OCI-LY1 (cell line): ENCODE measurements around the gene UGT2A1.

Experiments used
- H2AFZ ChIP-seq: fragments of 200-600 bp; sonication (generic), shearing (Covaris generic); 2 replicates; pipeline ENCODE4 v1.6.0; 2014; ENCODE audit warnings: antibody characterized with exemption, mild to moderate bottlenecking, low read length
- H3F3A ChIP-seq: fragments of 200-600 bp; sonication (generic), shearing (Covaris generic); 2 replicates; pipeline ENCODE4 v1.6.0; 2014; ENCODE audit warnings: mild to moderate bottlenecking, antibody characterized with exemption, low read length, moderate library complexity; ENCODE audit not compliant: insufficient read depth
- H3K27ac ChIP-seq: fragments of 200-600 bp; sonication (generic); 2 replicates; pipeline ENCODE4 v1.5.1; 2014; ENCODE audit warnings: low read length, mixed run types, mild to moderate bottlenecking, low read depth; ENCODE audit not compliant: poor library complexity, severe bottlenecking
- H3K27me3 ChIP-seq: fragments of 200-600 bp; sonication (generic); 2 replicates; pipeline ENCODE4 v1.6.0; 2014; ENCODE audit warnings: antibody characterized with exemption, mild to moderate bottlenecking, low read length, moderate library complexity; ENCODE audit not compliant: insufficient read depth
- H3K36me3 ChIP-seq: fragments of 200-600 bp; sonication (generic); 2 replicates; pipeline ENCODE4 v1.6.1; 2014; ENCODE audit warnings: mild to moderate bottlenecking, antibody characterized with exemption, low read length, moderate library complexity, mixed read lengths; ENCODE audit not compliant: insufficient read depth
- H3K4me1 ChIP-seq: fragments of 200-600 bp; sonication (generic); 2 replicates; pipeline ENCODE4 v1.5.1; 2014; ENCODE audit warnings: mild to moderate bottlenecking, low read length, moderate library complexity; ENCODE audit not compliant: insufficient read depth, severe bottlenecking
- H3K4me2 ChIP-seq: fragments of 200-600 bp; sonication (generic), shearing (Covaris generic); 2 replicates; pipeline ENCODE4 v1.6.1; 2014; ENCODE audit warnings: low read length
- H3K4me3 ChIP-seq: fragments of 200-600 bp; sonication (generic); 2 replicates; pipeline ENCODE4 v1.5.1; 2014; ENCODE audit warnings: low read length, low read depth, mild to moderate bottlenecking, mixed read lengths; ENCODE audit not compliant: poor library complexity, severe bottlenecking
- H3K79me2 ChIP-seq: fragments of 200-600 bp; shearing (Covaris generic); 2 replicates; pipeline ENCODE4 v1.6.1; 2016; ENCODE audit warnings: mixed run types, low read length, mixed read lengths; ENCODE audit not compliant: insufficient read depth
- H3K9ac ChIP-seq: fragments of 200-600 bp; sonication (generic), shearing (Covaris generic); 2 replicates; pipeline ENCODE4 v1.6.1; 2014; ENCODE audit warnings: mild to moderate bottlenecking, low read length, mixed read lengths
- H3K9me2 ChIP-seq: fragments of 200-600 bp; sonication (generic), shearing (Covaris generic); 2 replicates; pipeline ENCODE4 v1.6.1; 2014; ENCODE audit warnings: low read depth, mild to moderate bottlenecking, low read length, mixed read lengths
- H3K9me3 ChIP-seq: fragments of 200-600 bp; shearing (Covaris generic); 2 replicates; pipeline ENCODE4 v1.6.1; 2014; ENCODE audit warnings: low read length, mixed read lengths
- H4K20me1 ChIP-seq: fragments of 200-600 bp; sonication (generic), shearing (Covaris generic); 2 replicates; pipeline ENCODE4 v1.6.0; 2016; ENCODE audit warnings: mild to moderate bottlenecking, low read length; ENCODE audit not compliant: insufficient read depth
- EZH2 ChIP-seq: fragments of 200-600 bp; sonication (generic), shearing (Covaris generic); IDR thresholded peaks from 2 replicates; pipeline ENCODE4 v1.8.0; 2017; ENCODE audit warnings: borderline replicate concordance, mixed run types, mild to moderate bottlenecking, antibody characterized with exemption, low read length, moderate library complexity, mixed read lengths
- TF ChIP-seq, protein P1 (sequence below): fragments of 200-600 bp; sonication (generic), shearing (Covaris generic); IDR thresholded peaks from 2 replicates; pipeline ENCODE4 v1.5.1; 2017; ENCODE audit warnings: mild to moderate bottlenecking, antibody characterized with exemption, low read length, moderate library complexity, mixed read lengths

Gene UGT2A1

DNA sequence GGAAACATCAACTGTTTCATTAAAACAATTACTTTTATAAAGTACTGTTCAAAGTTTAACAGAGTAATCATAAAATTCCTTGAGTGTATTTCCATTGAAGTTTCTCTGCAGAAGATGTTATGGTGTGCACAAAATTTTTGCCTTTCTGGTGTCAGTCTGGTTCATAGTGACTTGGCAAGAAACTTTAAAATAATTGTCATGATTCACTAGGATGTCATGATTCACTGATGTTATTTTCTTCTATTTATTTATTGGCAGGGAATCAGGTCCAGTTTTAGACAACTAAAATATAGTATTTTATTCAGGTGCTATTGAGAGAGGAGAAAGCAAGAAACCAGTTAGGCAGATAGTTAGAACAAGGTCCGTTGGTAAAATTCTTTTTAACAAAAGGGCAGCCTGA lies 3.8 kb downstream of the UGT2A1 start:
- H4K20me1 ChIP-seq, result no peaks in the 10 kb centered on the region

DNA sequence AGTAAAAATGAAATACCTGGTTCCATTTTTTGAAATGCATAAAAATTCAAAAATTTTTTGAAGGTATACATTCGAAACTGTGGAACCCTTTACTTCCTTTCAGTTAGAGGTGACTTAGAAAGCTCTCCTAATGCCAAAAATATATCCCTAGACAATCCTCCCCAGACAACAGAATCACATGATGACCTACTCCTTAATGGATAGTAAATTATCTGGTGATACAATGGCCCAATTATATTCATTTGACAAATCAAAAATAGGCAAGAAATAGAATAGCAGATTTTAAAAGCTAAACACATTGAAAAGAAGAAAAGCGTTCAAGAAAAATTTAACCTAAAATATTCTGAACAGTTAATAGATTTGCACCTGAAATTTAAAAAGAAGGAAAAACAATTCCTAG lies 10.1 kb downstream of the UGT2A1 start:
- H3K27ac ChIP-seq, result no peak overlapping the region
- TF ChIP-seq EZH2, result no peak
- TF ChIP-seq, protein P1, sequence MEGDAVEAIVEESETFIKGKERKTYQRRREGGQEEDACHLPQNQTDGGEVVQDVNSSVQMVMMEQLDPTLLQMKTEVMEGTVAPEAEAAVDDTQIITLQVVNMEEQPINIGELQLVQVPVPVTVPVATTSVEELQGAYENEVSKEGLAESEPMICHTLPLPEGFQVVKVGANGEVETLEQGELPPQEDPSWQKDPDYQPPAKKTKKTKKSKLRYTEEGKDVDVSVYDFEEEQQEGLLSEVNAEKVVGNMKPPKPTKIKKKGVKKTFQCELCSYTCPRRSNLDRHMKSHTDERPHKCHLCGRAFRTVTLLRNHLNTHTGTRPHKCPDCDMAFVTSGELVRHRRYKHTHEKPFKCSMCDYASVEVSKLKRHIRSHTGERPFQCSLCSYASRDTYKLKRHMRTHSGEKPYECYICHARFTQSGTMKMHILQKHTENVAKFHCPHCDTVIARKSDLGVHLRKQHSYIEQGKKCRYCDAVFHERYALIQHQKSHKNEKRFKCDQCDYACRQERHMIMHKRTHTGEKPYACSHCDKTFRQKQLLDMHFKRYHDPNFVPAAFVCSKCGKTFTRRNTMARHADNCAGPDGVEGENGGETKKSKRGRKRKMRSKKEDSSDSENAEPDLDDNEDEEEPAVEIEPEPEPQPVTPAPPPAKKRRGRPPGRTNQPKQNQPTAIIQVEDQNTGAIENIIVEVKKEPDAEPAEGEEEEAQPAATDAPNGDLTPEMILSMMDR, result no peak
- no peaks in the 10 kb centered on the region for H3F3A ChIP-seq
- H2AFZ ChIP-seq, result no peak overlapping the region
- no peaks in the 10 kb centered on the region for H3K9me2 ChIP-seq
- no peak overlapping the region for H3K4me3 ChIP-seq
- H3K27me3 ChIP-seq, result no peaks in the 10 kb centered on the region
- H3K36me3 ChIP-seq, result no peaks in the 10 kb centered on the region
- no peaks in the 10 kb centered on the region for H3K79me2 ChIP-seq
- no peaks in the 10 kb centered on the region for H3K9me3 ChIP-seq
- H3K4me1 ChIP-seq, result no peaks in the 10 kb centered on the region
- H3K9ac ChIP-seq, result no peak overlapping the region
- H3K4me2 ChIP-seq, result no peak overlapping the region
- no peaks in the 10 kb centered on the region for H4K20me1 ChIP-seq

More for the DNA sequence above, 3.8 kb downstream of the UGT2A1 start:
- H3K9ac ChIP-seq, result no peak overlapping the region
- H3K79me2 ChIP-seq, result no peaks in the 10 kb centered on the region
- no peaks in the 10 kb centered on the region for H3K4me1 ChIP-seq
- no peaks in the 10 kb centered on the region for H3K9me3 ChIP-seq
- no peaks in the 10 kb centered on the region for H3K36me3 ChIP-seq
- no peak overlapping the region for H3K4me2 ChIP-seq
- H2AFZ ChIP-seq, result no peak overlapping the region
- H3F3A ChIP-seq, result no peaks in the 10 kb centered on the region
- no peaks in the 10 kb centered on the region for H3K27me3 ChIP-seq
- TF ChIP-seq, protein P1, result no peak
- TF ChIP-seq EZH2, result no peak
- no peaks in the 10 kb centered on the region for H3K9me2 ChIP-seq
- no peak overlapping the region for H3K4me3 ChIP-seq
- H3K27ac ChIP-seq, result no peak overlapping the region

DNA sequence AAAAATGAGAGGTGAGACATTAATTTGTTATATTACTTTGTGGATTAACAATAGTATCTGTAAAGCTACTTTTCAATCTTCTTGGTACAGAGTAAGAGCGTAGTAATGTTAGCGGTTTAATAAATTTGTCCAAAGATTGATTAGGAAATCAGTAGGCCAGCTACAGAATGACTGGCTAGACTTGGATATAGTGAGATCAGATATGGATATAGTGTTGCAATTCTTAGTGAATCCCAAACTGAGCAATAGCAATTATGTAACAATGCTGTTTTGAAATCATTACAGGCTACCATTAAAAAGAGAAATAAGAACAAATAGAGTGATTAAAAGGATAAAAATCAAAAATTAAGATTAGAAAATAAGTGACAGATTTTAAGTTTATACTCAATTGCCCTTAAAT lies 12.8 kb downstream of the UGT2A1 start:
- no peaks in the 10 kb centered on the region for H3F3A ChIP-seq
- H3K4me1 ChIP-seq, result no peaks in the 10 kb centered on the region
- no peaks in the 10 kb centered on the region for H3K9me3 ChIP-seq
- no peaks in the 10 kb centered on the region for H4K20me1 ChIP-seq
- no peaks in the 10 kb centered on the region for H3K27me3 ChIP-seq
- H3K36me3 ChIP-seq, result no peaks in the 10 kb centered on the region
- no peaks in the 10 kb centered on the region for H3K9me2 ChIP-seq
- no peak overlapping the region for H3K27ac ChIP-seq
- H3K79me2 ChIP-seq, result no peaks in the 10 kb centered on the region
- no peak overlapping the region for H3K9ac ChIP-seq
- H3K4me3 ChIP-seq, result no peak overlapping the region
- H2AFZ ChIP-seq, result no peak overlapping the region
- H3K4me2 ChIP-seq, result no peak overlapping the region
- TF ChIP-seq, protein P1, result no peak
- no peak for TF ChIP-seq EZH2
